Astrocyte of the hippocampus (primary cell): ENCODE results near the gene RBM20.
A peak's percentile ranks its signal among the peaks of the same experiment; 100 is the strongest.
"Not testable (repeated sequence)": the region's sequence is repeated elsewhere in the genome, so short reads cannot be mapped to it uniquely, and the experiment has no call there.

Source experiments
- DNase-seq: peaks from one replicate; pipeline ENCODE4 v3.0.0; 2011; ENCODE audit warnings: low read depth, low spot score

RBM20 gene

DNA sequence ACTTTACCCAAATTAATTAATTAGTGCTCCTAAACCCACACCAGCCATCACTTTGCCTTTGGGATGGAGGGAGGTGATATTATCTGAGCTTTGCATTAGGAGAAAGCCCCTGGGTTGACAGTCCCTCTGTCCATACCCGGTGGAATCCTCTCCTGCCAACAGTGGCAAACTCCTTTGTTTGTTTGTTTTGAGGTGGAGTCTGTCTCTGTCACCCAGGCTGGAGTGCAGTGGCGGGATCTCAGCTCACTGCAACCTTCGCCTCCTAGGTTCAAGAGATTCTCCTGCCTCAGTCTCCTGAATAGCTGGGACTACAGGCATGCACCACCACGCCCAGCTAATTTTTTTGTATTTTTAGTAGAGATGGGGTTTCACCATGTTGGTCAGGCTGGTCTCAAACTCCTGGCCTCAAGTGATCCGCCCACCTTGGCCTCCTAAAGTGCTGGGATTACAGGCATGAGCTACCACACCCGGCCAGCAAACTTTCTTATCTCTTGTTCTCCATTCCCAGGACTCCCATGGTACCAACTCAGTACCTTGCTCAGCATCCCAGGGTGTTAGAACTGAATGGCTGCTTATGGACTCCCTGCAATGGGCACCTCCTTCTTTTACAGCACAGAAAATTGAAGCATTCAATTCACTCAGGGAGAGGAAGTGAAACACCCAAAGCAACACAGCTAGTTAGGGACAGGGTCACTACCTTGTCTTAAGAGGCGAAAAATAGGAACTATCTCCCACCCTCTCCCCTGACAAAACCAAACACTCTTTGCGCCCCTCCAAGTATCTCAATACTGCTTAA, 223.1 kb downstream of the RBM20 start:
- DNase-seq, result not testable (repeated sequence)

DNA sequence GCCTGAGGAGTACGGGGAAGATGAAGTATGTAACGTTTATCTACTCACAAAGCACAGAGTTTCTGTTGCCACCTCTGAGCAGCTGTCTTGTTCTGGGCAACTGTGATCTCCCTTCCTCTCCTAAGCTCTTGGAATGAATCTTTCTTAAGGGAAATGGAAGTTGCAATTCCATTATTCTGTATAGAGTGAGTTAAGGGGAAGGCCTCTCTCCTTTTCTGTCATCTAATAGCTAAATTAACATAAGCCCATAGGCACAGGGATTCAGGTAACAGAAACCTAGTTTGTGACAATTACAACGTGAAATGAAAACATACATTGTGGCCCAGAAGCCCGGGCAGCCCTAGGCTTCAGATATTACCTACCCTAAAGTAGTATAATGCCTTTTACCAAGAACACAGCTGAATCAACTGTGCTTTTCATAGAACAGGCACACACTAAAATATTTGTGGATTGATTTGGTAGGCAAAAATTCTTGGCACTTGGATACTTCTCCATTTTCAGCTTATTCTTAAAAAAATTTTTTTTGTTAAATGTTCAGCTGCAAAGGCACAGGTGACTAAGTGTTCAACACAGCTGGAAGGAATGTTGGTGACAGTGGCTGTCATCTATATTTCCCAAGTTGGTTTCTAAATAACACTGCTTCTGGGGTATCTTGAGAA, 223.8 kb downstream of the RBM20 start:
- DNase-seq, result no peak

DNA sequence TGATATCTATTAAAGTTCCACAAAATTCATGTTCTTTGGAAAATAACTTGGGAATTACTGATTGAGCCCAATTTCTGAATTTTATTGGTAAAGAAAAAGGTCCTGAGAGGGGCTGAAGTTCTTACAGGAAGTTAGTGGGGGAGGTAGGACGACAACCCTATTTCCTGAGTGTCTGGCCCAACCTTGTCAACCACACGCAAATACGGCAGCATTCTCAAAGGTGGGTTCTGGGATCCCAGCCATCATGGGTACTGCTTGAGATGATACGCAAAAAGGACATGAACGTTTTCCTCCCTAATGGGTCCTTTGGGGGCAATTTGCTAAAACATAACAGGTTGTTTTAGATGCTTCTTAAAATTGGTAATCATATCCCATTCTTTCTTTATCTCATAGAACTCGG, 224.8 kb downstream of the RBM20 start:
- DNase-seq, result no peak

DNA sequence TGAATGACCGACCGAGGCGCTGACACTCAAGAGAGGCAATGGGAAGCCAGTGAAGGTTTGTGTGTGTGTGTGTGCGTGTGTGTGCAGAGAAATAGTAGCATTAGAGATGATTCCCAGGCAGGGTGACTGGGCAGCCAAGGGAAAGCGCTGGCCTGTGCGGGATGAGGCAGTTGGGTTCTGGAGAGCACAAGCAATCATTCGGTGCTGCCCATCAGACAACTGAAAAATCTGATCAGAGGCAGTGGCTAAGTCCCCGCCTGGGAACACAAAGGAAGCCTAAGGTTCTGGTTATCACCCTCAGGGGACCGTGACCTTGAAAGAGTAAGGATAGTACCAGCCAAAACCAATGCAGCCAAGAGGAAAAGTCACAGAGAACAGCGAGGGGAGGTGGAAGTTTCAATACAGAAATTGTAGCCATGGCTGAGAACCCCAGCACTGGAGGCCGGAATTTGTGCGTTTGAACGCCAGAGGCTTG, 226.7 kb downstream of the RBM20 start:
- no peak for DNase-seq

DNA sequence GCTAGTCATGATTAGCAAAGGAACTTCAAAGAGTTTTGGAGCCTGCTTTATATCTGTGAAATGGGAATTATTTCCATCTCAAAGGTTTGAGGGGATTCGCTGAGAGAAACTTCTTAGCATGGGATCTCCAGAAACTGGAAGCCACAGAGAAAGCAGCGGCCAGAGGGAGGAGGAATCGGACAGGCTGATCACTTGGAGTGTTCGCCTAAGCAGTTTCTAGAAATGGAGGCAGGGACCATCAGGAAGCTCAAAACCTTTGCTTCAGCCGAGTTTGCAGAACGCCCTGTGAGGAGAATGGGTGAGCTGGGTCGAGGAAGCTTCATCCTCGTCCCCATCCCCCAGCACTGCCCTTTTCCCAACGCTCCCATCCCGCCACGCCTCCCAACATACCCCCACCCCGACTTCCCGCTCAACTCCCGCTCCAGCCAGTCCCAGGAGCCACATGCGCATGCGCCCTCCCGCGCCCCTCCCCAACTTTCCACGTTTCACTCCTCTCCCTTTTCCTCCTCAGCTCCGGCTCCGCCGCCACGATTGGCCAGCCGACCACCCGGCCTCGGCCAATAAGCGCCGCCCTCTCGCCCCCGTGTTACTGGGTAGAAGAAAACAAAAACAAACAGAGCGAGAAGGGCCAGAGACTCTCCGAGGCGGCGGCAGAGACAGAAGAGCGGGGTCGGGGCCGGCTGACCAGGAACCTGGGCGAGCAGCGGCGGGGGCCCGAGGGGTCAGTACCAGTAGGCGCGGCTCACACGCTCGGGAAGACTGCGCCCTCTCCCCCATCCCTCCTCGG, 227.4 kb downstream of the RBM20 start, which contains the start of gene PDCD4:
Gene PDCD4, plus strand, starts transcription at position 631 of the 787 bp plus-strand sequence. CDS start 4,100 bp downstream, outside the sequence.
- peak; percentile 99 for DNase-seq

DNA sequence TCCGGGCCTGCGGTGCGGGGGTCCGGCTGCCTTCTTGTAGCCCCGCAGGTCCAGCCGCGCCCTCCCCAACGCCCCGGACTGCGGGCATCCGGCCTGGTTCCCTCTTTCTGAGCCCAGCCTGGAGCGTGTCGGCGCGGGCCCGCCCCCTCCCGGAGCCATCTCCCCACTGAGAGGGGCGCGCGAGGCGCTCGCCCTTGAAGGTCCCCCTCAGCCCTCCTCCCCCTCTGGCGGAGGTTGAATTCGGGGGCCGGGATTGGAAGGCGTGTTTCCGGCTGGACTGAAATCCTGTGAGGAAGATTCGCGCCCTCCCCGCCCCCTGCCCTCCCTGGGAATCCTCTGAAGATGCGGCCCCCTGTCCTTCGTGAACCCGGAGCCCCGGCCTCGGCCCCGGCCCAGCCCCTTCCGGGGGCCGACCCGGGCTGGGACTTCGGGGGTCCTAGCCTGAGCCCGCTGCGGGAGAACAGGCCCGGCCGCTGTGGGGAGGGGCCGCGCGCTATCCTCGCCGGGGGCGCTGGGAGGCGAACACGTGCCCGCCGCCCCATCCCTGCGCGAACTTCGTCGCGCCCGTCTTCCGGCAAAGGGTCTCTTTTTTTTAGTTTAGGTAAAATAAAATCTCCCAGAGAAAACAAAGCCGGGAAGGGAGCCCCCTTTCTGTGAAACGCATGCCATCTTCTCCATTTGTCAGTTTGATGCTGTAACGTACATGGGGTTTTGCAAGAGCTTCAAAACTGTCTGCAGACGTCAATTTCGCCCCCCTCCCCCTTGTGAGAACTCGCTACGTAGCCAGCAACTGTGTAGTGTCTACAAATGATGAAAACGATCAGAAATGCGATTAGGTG, 228.2 kb downstream of the RBM20 start:
- peak; percentile 73 for DNase-seq

DNA sequence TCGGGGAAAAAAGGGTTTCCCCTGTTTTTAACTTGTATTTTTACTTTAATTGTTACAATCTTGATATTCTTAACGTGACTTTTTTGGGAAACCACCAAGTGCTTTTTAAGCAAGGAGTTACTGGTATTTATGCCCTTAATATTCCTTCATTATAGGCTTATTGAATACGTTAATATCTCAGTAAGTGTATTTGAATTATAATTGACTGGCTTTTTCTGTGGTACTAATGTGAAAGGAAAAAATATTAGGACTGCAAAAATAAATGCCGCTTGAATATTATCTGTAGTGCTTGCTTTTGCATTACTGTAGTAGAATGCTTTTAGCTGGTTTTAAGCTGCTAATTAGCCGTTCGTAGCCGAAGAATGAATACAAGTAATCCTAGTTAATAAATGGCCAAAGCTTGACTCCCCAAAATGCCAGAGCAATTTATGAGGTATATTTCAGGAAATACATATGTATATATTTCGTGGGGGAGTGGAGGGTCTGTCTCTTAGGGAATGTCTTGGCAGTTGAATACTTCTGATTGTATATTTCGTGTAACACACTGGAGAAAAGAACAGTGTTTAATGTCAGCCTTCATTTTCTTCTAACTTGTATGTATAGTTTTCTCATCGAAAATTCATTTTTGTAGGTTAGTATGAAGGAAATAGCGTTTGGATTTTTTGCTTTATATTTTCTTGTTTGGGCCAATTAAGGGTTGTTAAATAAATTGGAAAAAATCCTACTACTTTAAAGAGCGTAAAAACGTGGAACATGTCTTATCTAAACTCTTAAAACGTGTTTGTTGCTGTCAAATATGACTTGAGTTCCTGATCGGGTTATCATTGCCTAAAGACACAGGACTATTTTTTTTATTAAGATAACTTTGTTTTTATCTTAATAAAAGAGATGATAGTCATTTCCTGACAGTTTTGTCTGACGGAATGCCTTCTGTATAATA, 229.1 kb downstream of the RBM20 start:
- DNase-seq, result no peak

DNA sequence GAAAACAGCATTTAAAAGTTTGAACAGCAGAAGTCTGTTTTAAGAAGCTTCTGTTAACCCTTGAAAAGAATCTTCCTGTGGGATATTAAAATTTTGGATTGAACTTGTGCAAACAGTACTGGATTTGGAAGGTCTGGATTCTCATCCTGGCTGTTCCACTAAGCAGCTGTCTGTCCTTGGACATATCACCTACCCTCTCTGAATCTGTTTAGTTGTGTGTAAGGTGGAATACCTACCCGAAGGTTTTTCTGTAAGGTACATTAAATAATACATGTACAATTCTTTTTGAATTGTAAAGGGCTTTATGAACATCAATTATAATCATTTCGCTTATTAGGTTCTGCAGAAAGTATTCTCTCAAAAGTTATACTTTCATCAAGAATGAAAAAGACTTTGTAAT, 229.8 kb downstream of the RBM20 start:
- no peak for DNase-seq

DNA sequence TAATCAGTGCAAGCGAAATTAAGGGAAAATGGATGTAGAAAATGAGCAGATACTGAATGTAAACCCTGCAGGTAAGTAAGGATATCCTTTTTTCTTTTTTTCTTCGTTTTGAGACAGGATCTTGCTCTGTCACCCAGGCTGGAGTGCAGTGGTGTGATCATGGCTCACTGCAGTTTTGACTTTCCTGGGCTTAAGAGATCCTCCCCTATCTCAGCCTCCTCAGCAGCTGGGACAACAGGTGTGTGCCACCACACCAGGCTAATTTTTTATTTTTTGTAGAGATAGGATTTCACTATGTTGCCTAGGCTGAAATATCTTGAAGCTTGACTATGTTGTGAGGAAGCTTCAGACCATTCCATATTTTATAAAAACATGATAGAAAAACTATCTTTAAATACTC, 231.9 kb downstream of the RBM20 start:
- no peak for DNase-seq

DNA sequence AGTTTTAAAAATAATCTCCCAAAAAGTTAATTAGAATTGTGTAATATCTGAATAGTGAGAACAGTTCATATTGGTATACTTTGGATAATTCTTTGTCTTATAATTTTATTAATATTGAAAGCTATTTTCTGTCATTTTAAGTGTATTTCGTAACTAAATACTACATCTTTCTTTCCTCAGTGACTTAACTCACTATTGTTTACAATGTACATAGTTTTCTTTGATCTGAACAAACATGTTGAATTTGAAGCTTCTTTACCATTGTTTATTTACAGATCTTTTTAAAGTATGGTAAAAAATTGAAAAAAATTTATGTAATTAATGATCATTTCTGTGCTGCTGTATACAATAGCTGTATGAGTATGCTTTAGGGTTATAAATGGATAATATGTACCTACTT, 232.7 kb downstream of the RBM20 start:
- no peak for DNase-seq

DNA sequence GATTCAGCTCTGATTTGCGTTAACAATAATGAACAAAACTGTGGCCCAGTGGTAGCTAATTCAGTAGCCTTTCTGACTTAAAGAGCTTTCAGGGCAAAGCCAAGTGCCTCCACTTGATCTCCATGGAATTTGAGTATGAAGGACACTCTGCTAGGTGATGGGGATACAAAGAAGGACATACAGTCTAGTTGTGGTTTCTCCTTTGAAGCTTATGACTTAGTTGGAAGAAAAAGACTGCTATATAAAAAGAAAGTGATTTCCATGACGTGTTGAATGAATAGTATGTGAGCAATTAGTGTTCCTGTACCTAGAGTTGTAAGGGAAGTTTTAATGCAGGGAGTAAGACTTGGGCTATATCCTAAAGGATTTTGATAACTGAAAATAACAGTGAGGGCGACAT, 235.9 kb downstream of the RBM20 start:
- DNase-seq, result no peak

DNA sequence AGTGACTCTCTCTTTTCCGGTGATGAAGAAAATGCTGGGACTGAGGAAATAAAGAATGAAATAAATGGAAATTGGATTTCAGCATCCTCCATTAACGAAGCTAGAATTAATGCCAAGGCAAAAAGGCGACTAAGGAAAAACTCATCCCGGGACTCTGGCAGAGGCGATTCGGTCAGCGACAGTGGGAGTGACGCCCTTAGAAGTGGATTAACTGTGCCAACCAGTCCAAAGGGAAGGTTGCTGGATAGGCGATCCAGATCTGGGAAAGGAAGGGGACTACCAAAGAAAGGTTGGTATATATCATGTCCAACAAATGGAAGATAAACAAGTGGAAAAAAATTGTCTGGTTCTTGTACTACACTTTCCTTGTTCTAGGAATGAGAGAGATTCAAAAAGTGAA, 237.1 kb downstream of the RBM20 start:
- no peak for DNase-seq

DNA sequence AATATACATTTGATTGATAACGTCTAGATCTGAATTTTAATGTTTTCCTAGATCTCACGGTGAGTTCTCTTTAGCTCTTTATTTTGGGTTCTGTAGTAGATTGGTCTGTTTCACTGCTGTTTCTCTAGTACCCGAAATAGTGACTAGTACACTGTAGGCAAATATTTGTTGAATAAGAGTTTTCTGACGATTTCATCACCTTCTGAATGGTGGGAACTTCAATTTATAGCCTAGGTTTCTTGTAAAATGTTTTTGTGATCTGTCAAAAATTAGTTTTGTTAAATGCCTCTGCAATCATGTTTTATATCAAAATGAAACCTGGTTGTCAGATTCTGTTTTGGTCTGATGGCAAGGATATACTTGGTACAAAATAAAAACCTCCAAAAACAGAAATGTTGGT, 237.8 kb downstream of the RBM20 start:
- DNase-seq, result no peak

DNA sequence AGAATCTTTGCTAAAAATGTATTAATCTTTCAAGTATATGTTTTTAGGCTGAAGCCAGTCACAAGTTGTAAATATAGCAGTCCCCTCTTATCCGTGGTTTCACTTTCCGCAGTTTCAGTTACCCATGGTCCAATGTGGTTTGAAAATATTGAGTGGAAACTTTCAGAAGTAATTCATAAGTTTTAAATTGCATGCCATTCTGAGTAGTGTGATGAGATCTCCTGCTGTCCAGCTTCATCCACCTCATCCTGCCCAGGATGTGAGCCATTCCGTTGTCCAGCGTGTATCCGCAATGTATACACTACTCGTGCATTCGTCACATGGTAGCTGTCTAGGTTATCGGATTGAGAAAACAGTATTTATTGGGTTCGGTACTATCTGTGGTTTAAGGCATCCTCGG, 239.8 kb downstream of the RBM20 start:
- DNase-seq, result no peak

DNA sequence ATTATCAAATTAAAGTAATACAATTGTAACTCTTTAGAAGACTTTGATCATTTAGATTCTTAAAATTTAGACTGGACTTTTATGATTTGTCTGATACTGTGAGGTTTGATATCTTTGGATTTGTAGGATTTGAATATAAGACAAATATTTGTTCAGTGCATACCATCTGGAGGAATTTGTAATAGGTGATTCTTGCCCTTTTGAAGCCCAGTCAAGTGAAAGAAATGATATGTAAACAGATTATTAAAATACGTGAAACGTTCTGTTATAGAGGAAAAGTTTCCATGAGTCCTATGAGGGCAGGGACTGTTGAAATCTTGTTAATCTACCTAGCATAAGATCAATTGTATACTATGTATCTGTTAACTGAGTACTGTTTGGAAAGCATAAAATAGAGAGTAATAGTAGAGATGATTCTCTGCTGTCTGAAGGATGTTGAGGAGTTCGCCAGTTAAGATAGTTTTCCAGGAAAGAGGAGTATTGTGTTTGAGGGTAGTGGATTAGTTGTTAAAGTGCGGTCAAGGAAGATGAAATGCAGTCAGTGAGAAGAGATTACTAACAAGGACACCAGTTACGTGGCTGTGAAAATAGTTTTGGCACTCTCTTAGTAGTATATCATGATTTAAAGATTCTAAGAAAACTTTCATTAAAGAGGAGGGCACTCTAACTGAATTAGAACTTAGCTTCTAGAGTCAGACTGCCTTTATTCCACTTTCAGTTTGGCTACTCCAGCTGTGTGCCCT, 242.0 kb downstream of the RBM20 start:
- DNase-seq, result no peak

DNA sequence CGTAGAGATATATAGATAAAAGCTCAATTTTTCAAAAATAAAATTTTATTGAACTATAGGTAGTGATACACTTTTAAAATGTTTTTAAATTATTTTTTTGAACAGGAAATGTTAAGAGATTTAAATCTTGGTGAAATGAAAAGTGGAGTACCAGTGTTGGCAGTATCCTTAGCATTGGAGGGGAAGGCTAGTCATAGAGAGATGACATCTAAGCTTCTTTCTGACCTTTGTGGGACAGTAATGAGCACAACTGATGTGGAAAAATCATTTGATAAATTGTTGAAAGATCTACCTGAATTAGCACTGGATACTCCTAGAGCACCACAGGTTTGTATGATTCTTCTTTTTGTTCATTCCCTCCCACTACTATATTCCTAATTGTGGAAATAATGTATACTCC, 243.4 kb downstream of the RBM20 start:
- no peak for DNase-seq
